ENCODE results near the gene NFAT5. TPM values are rescaled to one million over a fixed set of nuclear protein-coding genes. Genes with fewer than 3 reads are reported as not detected.
"Not testable (repeated sequence)": the region's sequence is repeated elsewhere in the genome, so short reads cannot be mapped to it uniquely, and the experiment has no call there.

The NFAT5 gene, protein sequence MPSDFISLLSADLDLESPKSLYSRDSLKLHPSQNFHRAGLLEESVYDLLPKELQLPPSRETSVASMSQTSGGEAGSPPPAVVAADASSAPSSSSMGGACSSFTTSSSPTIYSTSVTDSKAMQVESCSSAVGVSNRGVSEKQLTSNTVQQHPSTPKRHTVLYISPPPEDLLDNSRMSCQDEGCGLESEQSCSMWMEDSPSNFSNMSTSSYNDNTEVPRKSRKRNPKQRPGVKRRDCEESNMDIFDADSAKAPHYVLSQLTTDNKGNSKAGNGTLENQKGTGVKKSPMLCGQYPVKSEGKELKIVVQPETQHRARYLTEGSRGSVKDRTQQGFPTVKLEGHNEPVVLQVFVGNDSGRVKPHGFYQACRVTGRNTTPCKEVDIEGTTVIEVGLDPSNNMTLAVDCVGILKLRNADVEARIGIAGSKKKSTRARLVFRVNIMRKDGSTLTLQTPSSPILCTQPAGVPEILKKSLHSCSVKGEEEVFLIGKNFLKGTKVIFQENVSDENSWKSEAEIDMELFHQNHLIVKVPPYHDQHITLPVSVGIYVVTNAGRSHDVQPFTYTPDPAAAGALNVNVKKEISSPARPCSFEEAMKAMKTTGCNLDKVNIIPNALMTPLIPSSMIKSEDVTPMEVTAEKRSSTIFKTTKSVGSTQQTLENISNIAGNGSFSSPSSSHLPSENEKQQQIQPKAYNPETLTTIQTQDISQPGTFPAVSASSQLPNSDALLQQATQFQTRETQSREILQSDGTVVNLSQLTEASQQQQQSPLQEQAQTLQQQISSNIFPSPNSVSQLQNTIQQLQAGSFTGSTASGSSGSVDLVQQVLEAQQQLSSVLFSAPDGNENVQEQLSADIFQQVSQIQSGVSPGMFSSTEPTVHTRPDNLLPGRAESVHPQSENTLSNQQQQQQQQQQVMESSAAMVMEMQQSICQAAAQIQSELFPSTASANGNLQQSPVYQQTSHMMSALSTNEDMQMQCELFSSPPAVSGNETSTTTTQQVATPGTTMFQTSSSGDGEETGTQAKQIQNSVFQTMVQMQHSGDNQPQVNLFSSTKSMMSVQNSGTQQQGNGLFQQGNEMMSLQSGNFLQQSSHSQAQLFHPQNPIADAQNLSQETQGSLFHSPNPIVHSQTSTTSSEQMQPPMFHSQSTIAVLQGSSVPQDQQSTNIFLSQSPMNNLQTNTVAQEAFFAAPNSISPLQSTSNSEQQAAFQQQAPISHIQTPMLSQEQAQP (N-terminal part only)
- 48.8 TPM for total RNA-seq (ENCODE audit: unreplicated experiment)
- long read RNA-seq, partial matches to known transcripts, result 3 of 3 reads
- long read RNA-seq, other reads (novel, unspliced or antisense), result 0 of 3 reads

- Mint-ChIP-seq H3K4me1 (ENCODE audit: unreplicated experiment) (peaks cover 29% of the 10 kb centered on the region), H3K4me3 (ENCODE audit: unreplicated experiment) (peak within 1 kb of the TSS; percentile 100), H3K9me3 (ENCODE audit: unreplicated experiment) (no peaks in the 10 kb centered on the region), H3K27ac (ENCODE audit: unreplicated experiment) (peak within 1 kb of the TSS; percentile 95), H3K27me3 (ENCODE audit: unreplicated experiment) (peaks cover 5% of the 10 kb centered on the region), H3K36me3 (ENCODE audit: low read depth, unreplicated experiment) (peaks cover 10% of the 10 kb centered on the region)
- DNase-seq (ENCODE audit: low spot score), result peak; percentile 97
- TF ChIP-seq, protein P1, sequence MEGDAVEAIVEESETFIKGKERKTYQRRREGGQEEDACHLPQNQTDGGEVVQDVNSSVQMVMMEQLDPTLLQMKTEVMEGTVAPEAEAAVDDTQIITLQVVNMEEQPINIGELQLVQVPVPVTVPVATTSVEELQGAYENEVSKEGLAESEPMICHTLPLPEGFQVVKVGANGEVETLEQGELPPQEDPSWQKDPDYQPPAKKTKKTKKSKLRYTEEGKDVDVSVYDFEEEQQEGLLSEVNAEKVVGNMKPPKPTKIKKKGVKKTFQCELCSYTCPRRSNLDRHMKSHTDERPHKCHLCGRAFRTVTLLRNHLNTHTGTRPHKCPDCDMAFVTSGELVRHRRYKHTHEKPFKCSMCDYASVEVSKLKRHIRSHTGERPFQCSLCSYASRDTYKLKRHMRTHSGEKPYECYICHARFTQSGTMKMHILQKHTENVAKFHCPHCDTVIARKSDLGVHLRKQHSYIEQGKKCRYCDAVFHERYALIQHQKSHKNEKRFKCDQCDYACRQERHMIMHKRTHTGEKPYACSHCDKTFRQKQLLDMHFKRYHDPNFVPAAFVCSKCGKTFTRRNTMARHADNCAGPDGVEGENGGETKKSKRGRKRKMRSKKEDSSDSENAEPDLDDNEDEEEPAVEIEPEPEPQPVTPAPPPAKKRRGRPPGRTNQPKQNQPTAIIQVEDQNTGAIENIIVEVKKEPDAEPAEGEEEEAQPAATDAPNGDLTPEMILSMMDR (IDR thresholded peaks at IDR 0.05; ENCODE audit: unreplicated experiment), result no peak
These were observed at the start of gene NFAT5 for GRCh38 chr16:69565671-69566239. Gene NFAT5 (plus strand): TSS chr16:69565966. CDS start chr16:69566302, 336 bp downstream.

DNA sequence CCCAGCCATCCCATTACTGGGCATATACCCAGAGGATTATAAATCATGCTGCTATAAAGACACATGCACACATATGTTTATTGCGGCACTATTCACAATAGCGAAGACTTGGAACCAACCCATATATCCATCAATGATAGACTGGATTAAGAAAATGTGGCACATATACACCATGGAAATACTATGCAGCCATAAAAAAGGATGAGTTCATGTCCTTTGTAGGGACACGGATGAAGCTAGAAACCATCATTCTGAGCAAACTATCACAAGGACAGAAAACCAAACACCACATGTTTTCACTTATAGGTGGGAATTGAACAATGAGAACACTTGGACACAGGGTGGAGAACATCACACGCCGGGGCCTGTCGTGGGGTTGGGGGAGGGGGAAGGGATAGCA, 47.9 kb upstream of the NFAT5 start:
- not testable (repeated sequence) for H3K27ac Mint-ChIP-seq (ENCODE audit: unreplicated experiment); H3K36me3 Mint-ChIP-seq (ENCODE audit: low read depth, unreplicated experiment); H3K9me3 Mint-ChIP-seq (ENCODE audit: unreplicated experiment); DNase-seq (ENCODE audit: low spot score); H3K27me3 Mint-ChIP-seq (ENCODE audit: unreplicated experiment); H3K4me3 Mint-ChIP-seq (ENCODE audit: unreplicated experiment); H3K4me1 Mint-ChIP-seq (ENCODE audit: unreplicated experiment)

DNA sequence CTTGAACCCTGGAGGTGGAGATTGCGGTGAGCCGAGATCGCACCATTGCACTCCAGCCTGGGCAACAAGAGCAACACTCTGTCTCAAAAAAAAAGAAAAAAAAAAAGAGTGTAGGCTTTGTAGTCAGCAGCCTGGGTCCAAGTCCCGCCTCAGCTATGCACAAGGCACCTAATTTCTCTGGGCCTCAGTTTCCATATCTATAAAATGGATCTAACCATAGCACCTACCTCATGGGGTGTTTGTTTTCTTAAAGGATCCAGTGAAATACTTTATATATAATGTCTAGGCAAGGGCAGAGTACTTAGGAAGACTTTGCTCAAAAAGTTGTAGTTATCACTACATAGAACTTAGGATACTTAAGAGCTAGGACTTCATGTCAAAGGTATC, 45.4 kb upstream of the NFAT5 start:
- Mint-ChIP-seq H3K36me3 (ENCODE audit: low read depth, unreplicated experiment) (peaks cover 8% of the 10 kb centered on the region), H3K9me3 (ENCODE audit: unreplicated experiment) (no peaks in the 10 kb centered on the region), H3K27ac (ENCODE audit: unreplicated experiment) (no peak overlapping the region), H3K27me3 (ENCODE audit: unreplicated experiment) (peaks cover 3% of the 10 kb centered on the region), H3K4me1 (ENCODE audit: unreplicated experiment) (peaks cover 4% of the 10 kb centered on the region), H3K4me3 (ENCODE audit: unreplicated experiment) (no peak overlapping the region)
- TF ChIP-seq, protein P1 (IDR thresholded peaks at IDR 0.05; ENCODE audit: unreplicated experiment), result no peak
- no peak for DNase-seq (ENCODE audit: low spot score)

GRCh38 chr16:69520800-69521602, 44.8 kb upstream of the NFAT5 start:
- TF ChIP-seq, protein P1 (IDR thresholded peaks at IDR 0.05; ENCODE audit: unreplicated experiment), result no peak
- H3K9me3 Mint-ChIP-seq (ENCODE audit: unreplicated experiment), result no peaks in the 10 kb centered on the region

More at GRCh38 chr16:69520800-69521602, 44.8 kb upstream of the NFAT5 start:
- Mint-ChIP-seq H3K36me3 (ENCODE audit: low read depth, unreplicated experiment) (peaks cover 8% of the 10 kb centered on the region), H3K4me1 (ENCODE audit: unreplicated experiment) (peaks cover 4% of the 10 kb centered on the region), H3K27me3 (ENCODE audit: unreplicated experiment) (peaks cover 3% of the 10 kb centered on the region), H3K4me3 (ENCODE audit: unreplicated experiment) (no peak overlapping the region), H3K27ac (ENCODE audit: unreplicated experiment) (no peak overlapping the region)
- DNase-seq (ENCODE audit: low spot score), result no peak
